Fibroblast of skin of abdomen (primary cell): ENCODE data around the gene CARD11.
A peak's percentile ranks its signal among the peaks of the same experiment; 100 is the strongest.
"Not testable (repeated sequence)": the region's sequence is repeated elsewhere in the genome, so short reads cannot be mapped to it uniquely, and the experiment has no call there.

ENCODE experiments used
- DNase-seq: peaks from one replicate; pipeline ENCODE4 v3.0.0-alpha.2; 2013

CARD11 gene

DNA sequence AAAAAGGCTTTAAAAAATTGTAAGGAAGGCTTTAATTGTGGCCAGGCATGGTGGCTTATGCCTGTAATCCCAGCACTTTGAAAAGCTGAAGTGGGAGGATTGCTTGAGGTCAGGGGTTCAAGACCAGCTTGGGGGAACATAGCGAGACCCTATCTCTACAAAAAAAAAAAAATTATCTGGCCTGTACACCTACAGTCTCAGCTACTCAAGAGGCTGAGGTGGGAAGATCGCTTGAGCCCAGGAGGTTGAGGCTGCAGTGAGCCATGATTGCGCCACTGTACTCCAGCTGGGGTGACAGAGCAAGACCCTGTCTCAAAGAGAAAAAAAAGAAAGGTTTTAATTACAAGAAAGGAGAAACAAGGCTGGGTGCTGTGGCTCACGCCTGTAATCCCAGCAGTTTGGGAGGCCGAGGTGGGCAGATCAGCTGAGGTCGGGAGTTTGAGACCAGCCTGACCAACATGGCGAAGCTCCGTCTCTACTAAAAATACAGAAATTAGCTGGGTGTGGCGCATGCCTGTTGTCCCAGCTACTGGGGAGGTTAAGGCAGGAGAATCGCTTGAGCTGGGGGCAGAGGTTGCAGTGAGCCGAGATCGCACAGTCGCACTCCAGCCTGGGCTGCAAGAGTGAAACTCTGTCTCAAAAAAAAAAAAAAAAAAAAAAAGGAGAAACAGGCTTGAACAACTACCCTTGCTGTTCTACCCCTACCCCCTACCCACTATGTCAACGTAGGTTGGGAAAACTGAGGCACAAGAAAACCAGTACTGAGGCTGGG, 83.7 kb downstream of the CARD11 start:
- DNase-seq, result no peak

DNA sequence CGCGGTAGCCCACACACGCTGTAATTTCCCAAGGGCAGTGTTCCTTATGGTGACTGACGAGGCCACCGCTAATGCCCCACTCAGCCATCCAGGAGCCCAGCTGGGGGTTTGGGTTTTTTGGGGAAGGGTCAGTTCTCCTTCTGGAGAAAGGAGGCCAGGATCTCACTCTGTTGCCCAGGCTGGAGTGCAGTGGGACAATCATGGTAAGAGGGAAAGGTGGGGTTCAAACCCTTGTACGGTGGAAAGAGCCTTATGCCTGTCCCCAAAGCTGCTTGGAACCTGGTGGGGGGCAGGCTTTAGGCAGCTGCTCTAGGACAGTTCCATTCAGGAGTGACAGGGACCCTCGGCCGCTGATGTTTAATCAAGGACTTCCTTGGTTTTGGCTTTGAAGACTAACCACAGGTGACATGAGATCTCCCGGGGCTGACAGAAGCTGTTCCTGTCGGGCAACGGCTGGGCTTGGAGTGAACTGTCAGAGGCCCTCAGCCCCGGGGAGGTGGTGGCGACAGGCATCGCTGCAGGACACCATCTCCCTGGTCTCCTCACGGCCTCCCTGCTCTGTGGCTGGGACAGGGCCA, 84.5 kb downstream of the CARD11 start:
- DNase-seq, result no peak

DNA sequence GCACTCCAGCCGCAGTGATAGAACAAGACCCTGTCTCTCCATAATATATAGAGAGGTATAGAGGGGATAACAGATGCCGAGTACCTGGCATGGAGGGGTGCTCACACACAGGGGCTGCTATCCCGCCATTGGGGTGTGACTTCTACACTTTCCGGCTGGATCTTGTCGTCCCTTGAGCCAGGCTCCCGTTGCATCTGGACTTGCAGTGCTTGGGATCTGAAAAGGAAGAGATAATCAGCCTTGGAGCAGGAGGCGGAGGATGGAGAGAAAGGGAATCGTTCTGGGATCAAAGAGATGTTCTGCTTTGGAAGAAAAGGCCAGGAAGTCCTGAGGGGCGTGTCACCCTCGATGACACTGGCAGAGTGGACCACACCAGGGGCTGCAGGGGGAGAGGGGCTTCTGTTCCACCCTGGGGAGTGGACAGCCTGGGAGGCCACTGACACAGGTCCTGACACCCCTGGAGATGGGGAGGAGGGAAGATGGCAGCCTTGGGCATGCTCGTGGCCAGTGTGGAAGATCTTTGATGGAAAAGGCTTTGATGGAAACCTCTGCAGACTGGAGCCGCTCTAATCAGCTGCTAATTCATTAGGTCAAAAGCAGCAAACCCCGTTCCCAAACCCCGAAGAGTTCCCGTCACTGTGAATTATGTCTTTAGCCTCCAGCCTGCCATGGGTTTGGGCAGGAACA, 85.1 kb downstream of the CARD11 start:
- no peak for DNase-seq

DNA sequence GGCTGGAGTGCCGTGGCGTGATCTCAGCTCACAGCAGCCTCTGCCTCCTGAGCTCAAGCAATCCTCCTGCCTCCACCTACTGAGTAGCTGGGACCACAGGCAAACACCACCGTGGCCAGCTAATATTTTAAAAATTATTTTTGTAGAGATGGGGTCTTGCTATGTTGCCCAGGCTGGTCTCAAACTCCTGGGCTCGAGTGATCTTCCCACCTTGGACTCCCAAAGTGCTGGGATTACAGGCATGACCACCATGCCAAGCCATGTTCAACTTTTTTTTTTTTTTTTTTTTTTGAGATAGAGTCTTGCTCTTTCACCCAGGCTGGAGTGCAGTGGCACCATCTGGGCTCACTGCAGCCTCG, 86.3 kb downstream of the CARD11 start:
- DNase-seq, result not testable (repeated sequence)

DNA sequence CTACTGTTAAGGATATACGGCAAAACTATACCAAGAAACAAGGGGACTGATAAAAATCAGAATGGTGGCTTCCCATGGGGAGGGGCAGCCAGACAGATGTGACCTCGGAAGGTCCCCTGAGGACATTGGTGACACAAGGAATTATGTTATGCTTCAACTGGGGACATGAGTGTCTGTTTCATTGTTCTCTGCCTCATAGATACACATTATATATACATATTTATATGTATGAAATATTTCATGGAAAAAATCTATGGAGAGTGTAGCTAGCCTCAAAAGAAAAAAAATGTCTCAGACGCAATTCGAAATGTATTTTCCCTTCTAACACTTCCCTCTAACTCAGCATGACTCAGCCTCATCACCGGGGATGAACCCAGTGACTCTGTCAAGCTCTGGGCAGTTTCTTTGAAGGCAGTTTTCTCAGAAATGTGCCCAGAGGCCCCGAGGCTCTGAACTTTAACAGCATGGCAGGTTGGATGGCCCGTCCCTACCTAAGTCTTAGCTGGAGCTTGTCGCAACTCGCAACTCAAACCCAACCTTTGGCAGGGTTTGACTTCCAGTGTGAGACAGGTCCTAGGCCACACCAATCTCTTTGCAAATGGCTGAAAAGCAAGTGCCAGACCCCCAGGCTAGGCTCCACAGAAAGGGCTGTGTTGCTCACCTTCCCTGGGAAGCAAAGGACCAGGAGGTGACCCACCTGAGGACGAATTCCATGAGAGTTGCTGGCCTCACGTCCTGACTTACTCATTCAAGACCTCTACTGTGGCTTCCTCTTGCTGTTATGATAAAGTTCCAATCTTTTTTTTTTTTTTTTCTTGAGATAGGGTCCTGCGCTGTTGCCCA, 86.9 kb downstream of the CARD11 start:
- peak; percentile 53 for DNase-seq

DNA sequence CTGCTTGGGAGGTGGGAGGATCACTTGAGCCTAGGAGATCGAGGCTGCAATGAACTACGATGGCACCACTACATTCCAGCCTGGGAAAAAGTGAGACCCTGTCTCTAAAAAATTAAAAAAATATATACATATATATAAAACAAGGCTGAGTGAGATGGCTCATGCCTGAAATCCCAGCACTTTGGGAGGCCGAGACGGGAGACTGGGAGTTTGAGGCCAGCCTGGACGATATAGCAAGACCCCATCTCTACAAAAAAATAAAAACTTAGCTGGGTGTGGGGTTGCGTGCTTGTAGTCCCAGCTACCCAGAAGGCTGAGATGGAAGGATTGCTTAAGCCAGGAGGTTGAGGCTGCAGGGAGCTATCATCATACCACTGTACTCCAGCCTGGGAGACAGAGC, 87.6 kb downstream of the CARD11 start:
- no peak for DNase-seq

DNA sequence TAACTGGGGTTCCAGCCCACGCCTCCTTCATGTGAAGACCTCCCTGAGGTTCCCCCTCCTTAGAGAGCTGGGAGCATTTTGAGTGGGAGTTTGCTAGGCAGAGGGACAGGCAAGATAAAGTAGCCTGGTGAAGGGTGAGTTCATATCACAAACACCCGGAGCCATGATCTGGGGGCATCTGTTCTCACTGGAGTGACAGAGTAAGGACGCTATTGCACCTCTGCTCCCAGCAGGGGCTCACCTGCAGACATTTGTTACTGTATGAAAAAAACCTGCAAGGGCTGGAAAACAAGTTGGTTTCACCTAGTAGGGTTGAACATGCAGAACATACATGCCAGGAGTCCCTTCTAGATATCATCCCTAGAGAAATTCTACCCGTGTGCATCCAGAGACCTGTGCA, 88.4 kb downstream of the CARD11 start:
- DNase-seq, result no peak

DNA sequence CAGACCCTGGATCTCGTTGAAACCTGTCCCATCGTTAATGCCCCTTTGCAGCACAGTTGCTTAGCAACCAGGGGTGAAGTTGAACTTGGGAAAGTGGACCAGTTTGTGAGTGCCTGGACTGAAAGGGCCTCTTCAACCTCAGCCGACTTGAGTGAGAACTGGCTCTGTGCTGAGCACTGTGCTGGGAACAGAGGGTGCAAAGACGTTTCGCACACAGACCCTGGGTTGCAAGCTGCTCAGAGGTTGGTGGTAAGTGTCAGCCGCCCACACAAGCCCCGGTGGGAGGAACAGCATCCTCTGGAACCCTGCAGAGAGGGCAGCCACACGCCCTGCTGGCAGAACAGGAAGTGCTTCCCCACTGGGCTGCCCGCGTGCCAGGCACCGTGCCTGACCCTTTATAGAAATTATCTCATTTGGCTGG, 89.2 kb downstream of the CARD11 start:
- no peak for DNase-seq

DNA sequence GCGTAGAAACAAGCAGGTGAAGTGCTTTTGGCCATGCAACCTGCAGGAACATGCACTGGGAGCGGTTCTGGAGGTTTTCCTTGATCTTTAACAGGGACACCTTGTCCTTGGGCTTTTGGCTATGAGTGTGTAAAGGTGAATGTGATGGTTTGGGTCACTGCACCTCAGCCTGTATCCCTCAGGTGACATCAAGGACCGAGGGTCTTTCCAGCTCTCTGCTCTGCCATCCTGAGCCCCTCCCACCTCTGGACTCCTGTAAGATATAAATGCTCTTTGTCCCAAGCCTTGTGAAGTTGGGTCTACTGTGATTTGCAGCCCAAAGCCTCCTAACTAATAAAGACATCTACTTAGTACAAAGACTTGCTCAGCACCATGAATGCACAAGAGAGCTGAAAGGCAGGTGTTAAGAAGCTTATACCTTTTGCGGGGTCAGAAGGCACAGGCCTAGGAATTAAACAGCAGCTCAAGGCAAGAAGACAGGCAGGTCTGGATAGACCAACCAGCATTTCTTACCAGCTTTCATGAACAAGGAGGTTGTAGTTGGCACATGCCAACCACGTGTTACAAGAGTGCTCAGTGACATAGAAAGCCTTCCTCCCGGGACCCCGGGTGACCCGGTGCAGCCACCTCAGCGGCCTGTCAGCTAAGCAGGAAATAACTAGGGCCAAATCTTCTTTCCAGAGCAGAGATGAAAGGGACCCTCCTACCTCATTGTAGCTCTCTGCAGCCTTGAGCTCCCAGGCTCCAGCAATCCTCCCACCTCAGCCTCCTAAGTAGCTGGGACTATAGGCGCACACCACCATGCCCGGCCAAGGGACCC, 89.9 kb downstream of the CARD11 start:
- no peak for DNase-seq

DNA sequence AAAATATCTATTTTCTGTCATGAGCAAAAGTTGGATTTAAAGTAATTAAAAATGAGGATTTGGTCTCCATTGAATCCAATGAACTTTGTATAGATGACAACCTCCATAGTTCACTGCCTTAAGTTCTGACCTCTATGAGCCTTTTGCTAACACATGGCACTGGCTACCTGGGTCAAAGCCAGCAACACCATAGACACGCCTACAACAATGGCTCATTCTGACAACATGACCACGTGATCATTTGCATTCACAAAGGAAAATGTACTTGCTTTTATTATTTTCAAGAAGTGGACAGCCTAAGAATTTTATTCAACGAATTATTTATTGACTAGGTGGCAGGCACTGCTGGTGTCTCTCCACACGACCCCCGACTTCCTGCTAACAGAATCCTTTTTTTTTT, 90.6 kb downstream of the CARD11 start:
- DNase-seq, result no peak

DNA sequence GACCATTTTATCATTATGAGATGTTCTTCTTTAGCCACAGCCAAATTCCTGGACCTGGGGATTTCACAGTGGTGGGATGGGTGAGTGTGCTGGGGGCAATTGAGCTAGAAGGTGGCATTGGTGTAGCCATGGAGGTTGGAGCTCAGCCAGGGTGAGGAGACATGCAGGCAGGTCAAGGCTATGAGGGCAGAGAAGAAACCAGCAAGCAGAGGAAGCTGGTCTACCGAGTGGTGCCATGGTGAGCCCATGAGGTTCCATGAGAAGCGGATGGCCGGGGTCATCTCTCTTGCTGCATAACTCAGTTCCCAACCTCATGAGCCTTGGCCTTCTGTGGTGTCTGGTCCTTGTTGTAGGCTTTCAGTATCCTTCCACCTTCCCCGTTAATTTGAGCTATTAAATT, 91.4 kb downstream of the CARD11 start:
- no peak for DNase-seq

DNA sequence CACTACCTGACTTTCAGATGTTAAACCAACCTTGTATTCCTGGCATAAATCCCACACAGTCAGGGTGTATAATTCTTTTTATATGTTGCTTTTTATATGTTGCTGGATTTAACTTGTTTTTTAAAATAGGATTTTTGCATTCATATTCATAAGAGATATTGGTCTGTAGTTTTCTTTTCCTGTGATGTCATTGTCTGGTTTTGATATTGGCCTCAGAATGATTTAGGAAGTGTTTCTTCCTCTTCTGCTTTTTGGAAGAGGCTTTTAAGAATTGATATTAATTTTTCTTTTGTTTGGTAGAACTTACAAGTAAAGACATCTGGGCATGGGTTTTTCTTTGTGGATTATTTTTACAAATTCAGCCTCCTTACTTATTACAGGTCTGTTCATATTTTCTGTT, 93.1 kb downstream of the CARD11 start:
- DNase-seq, result no peak

DNA sequence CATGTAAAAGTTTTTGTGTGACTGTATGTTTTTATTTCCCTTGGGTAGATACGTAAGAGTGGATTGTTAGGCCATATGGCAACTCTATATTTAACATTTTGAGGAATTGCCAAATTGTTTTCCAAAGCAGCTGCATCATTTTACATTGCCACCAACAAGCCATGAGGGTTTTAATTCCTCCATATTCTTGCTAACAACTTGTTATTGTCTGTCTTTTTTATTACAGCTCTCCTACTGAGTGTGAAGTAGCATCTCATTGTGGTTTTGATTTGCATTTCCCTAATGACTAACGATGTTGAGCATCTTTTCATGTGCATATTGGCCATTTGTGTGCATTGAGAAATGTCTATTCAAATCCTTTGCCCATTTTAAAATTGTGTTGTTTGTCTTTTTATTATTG, 94.9 kb downstream of the CARD11 start:
- DNase-seq, result no peak

DNA sequence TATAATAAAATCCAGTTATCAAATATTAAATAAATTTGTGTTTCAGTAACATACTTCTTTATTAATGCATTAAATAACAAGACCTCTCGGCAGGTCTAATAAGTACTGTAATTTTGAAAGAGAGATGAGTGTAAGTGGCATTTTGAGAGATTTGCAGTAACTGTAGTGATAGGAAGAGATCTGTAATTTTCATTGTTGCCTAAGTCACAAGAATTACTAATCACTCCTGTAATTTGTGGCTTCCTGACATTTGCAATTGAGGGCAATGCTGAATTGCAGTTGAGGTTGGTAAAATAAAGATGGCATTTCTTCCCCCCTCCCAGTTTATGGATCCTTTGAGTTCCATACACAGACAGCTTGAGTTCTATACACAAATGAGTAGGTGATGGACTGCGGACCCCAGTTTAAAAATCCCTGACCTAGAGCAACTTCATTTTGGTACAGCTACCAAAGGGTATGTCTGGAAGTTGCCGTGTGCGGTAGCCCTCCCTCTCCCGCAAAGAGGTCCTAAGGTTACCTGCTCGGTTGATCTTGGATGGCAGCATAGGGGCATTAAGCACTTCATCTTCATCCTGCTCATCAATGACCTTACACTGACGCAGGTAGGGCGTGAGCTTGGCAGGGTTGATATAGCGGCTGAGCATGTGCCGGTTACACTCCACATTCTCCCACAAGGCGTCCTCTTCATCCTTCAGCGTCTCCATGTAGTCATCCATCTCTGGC, 96.4 kb downstream of the CARD11 start:
- DNase-seq, result no peak

DNA sequence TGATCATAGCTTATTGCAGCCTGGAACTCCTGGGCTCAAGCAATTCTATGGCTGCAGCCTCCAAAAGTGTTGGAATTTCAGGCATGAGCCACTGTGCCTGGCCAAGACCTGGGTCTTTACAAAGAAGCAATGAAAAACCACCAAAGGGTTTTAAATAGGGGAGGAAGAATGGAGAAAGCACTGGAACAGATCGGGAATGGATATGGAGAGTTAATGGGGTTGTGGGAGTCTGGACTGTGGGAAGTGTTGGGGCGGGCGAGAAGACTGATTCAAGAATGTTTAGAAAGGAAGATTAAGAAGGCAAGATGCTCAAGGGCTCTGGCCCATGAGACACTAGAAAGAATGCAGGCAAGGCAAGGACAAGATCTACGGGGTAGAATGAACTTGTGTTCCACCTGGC, 98.5 kb downstream of the CARD11 start:
- DNase-seq, result no peak

DNA sequence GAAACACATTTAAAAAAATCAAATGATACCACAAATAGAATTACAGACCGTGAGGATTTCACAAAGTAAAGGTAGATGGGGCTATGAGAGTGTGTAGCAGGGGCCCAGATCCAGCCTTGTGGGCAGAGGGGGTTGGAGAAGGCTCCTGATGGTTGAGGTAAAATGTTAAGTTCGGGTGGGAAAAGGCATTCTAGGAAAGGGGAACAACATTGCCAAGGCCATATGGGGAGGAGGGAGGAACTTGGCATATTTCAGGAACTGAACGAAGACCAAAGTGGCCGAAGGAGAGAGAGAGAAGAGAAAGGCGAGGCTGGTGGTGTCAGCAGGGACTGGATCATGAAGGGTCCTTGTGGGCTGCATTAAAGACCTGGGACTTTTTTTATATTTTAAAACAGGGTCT, 98.9 kb downstream of the CARD11 start:
- no peak for DNase-seq

DNA sequence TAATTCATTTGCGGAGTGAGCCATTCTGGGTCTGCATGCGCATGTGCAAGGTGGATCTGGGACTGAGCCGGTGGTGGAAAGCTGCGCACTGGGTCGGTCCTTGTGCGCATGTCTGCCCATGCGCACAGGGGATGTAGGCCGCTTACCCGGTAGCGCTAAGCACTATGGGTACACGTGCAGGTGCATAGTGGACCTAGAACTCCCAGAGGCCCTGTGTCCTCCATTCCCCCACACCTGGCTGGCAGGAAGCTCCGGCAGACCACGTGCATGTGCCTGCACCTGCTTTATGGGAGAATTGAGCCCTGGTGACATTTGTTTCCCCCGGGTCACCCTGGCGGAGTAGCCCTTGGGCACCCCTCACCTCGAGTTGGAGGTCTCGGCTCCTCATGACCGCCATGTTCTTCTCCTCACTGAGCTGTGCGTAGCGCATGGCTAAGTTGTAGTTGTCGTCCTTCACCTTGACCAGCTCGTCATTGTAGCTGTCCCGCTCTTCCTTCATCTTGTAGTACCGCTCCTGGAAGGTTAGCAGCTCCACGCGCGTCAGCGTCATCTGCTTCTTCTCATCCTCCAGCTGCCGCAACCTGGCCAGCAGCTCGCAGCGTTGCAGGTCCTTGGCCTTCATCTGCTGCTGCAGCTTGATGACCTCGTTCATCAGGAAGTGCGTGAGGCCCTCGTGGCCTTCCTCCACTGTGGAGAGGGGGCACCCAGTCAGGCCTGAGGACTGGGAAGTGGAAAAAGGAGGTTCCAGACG, 99.6 kb downstream of the CARD11 start:
- no peak for DNase-seq

DNA sequence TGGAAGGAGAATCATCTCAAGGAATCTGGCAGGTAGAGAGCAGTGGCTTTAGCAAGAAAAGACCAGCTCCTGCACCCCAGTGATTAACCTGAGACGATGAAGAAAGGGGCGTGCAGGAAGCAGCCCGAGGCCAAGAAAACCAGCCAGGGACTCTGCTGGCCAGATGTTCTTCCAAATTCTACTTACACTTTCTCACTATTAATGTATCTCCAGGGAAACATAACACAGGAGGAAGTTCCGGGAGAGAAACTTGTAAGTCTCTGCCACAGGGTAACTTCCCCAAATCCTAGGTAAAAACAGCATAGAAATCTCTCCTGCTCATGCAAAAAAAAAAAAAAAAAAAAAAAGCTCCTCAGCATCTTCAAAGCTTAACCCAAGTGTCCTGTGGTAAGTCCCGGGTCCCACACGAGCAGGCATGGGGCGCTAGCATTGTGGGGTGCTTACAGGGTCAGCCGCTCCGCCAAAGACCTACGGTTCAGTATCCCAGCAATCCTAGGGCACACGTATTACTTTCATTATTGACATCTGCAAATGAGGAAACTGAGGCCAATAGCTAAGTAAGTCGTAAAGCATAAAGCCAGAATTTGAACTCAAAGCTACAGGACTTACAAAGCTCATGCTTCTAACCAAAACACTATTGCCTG, 102.3 kb downstream of the CARD11 start:
- no peak for DNase-seq

DNA sequence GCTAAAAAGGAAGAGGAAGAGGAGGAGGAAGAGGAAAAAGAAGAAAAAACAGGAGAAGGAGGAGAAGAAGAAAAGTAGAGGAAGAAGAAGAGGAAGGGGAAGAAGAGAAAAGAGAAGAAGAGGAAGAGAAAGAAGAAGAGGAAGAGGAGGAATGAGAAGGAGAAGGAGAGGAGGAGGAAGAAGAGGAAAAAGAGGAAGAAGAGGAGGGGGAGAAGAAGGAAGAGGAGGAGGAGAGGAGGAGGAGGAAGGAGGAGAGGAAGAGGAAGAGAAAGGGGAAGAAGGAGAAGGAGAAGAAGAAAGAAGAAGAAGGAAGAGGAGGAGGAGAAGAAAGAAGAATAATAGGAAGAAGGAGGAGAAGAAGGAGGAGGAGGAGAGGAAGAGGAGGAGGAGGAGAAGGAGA, 103.2 kb downstream of the CARD11 start:
- no peak for DNase-seq

DNA sequence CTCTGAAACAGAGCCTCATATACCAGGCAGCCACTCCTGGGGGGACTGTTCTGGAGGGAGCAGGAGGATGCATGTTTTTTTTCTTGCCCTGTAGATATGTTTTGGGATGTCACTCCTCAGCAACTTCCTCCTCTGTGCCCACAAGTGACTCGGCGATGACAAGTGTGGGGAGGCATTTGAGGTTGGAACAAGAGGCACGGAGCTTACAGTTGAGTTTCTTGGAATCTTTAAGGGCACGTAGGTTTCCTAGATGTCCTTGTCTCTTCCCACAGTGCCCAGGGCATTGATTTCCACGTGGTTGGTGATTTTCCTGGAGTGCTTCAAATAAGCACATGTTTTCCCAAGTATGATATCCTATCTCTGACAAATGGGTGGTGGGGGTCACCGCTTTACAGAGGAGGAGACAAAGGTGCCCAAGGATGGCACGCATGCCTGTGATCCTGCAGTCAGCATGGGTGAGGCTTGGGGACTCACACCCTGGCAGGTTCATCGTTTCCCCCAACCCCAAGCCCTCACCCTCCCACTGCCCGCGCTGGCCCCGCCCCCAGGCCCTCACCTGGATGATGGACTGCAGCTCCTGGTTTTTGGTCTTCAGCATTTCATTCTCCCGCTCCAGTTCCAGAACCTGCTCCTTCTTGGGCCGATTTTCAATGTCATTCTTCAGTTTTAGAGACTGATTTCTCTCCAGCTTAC, 104.3 kb downstream of the CARD11 start:
- DNase-seq, result peak; percentile 5
